Jurkat, Clone E6-1 (cell line): ENCODE measurements around the gene NTSR1. TPM values are rescaled to one million over a fixed set of nuclear protein-coding genes. Genes with fewer than 3 reads are reported as not detected.

Experiments
- DNase-seq: peaks from one replicate; pipeline ENCODE4 v3.0.0-alpha.2; 2011; ENCODE audit warnings: low read depth, low spot score
- H3K4me3 ChIP-seq: 2 replicates; pipeline ENCODE4 v1.5.1; 2011; ENCODE audit warnings: mild to moderate bottlenecking, low read length, control low read depth, moderate library complexity
- polyA plus RNA-seq: library from polyadenylated mRNA; unstranded; fragments of >200 nt; gene quantifications from one replicate; pipeline ENCODE4 v1.2.1, GENCODE V29; 2012; ENCODE audit warnings: missing spikeins; ENCODE audit not compliant: insufficient read length, insufficient read depth

Gene NTSR1
- polyA plus RNA-seq: not detected

DNA sequence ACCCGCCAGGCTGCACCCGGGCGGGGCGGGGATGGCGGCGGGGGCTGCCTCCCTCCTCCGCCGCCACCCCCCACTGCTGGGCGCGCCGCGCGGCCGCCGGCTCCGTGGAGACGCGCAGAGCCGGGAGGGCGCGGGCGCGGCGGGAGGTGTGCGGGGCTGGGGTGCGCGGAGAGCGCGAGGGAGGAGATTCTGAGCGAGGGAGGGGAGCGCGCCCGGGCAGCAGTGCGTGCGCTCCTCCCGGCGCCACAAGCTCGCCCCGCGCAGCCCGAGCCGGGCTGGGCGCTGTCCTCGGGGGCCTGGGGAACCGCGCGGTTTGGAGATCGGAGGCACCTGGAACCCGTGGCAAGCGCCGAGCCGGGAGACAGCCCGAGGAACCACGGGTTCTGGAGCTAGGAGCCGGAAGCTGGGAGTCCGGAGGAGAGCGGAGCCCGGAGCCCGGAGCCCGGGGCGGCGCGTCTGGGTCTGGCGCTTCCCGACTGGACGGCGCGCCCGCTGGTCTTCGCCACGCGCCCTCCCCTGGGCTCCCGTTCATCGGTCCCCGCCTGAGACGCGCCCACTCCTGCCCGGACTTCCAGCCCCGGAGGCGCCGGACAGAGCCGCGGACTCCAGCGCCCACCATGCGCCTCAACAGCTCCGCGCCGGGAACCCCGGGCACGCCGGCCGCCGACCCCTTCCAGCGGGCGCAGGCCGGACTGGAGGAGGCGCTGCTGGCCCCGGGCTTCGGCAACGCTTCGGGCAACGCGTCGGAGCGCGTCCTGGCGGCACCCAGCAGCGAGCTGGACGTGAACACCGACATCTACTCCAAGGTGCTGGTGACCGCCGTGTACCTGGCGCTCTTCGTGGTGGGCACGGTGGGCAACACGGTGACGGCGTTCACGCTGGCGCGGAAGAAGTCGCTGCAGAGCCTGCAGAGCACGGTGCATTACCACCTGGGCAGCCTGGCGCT is at the start of gene NTSR1:
Gene NTSR1, plus strand, starts transcription at position 246 of the 946 bp plus-strand sequence. Its CDS starts 372 bp downstream, at position 618.
- H3K4me3 ChIP-seq: no peak within 1 kb of the TSS
- no peak for DNase-seq

GRCh38 chr20:62659488-62660239 is 49.0 kb upstream of the NTSR1 start:
- H3K4me3 ChIP-seq: no peak overlapping the region
- DNase-seq: no peak

DNA sequence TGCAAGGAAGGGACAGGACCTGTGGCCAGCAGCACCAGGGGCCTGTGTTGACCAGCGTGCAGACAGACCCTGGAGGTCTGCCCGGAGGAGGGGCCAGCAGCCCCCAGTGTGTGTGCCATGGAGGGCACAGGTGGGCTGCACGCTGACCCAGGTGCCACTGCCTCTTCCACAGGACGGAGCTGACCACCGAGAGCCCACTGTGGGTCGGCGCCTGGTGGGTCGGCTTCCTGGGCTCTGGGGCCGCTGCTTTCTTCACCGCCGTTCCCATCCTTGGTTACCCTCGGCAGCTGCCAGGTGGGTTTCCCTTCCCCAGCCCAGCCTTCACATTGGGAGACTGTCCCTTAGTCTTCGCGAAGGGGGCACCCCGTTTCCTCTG is 48.4 kb upstream of the NTSR1 start:
- H3K4me3 ChIP-seq: no peak overlapping the region
- DNase-seq: no peak

GRCh38 chr20:62660768-62661167 is 47.9 kb upstream of the NTSR1 start:
- no peak for DNase-seq
- no peak overlapping the region for H3K4me3 ChIP-seq

GRCh38 chr20:62661647-62662046 is 47.0 kb upstream of the NTSR1 start:
- H3K4me3 ChIP-seq: no peak overlapping the region
- no peak for DNase-seq

DNA sequence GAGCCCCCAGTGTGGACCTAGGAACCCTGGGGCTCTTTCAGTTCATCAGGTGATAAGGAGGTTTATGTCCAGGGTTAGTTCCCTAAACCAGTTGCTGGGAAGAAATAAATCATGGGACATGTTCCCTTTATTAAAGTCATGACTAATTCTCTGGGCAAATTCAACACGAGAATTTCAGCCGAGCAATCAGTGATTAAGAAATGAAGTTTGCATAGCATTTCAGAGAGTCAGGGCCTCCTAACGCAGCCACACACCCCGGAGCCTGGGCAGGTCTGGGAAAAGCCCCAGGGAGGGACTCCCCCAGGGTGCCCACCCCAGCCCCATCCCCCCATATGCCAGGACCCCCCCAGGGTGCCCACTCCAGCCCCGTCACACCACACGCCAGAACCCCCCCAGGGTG is 46.2 kb upstream of the NTSR1 start:
- DNase-seq: no peak
- no peak overlapping the region for H3K4me3 ChIP-seq

- H3K4me3 ChIP-seq: no peak overlapping the region
- DNase-seq: no peak
Observed at GRCh38 chr20:62663145-62664018, 45.3 kb upstream of the NTSR1 start.

DNA sequence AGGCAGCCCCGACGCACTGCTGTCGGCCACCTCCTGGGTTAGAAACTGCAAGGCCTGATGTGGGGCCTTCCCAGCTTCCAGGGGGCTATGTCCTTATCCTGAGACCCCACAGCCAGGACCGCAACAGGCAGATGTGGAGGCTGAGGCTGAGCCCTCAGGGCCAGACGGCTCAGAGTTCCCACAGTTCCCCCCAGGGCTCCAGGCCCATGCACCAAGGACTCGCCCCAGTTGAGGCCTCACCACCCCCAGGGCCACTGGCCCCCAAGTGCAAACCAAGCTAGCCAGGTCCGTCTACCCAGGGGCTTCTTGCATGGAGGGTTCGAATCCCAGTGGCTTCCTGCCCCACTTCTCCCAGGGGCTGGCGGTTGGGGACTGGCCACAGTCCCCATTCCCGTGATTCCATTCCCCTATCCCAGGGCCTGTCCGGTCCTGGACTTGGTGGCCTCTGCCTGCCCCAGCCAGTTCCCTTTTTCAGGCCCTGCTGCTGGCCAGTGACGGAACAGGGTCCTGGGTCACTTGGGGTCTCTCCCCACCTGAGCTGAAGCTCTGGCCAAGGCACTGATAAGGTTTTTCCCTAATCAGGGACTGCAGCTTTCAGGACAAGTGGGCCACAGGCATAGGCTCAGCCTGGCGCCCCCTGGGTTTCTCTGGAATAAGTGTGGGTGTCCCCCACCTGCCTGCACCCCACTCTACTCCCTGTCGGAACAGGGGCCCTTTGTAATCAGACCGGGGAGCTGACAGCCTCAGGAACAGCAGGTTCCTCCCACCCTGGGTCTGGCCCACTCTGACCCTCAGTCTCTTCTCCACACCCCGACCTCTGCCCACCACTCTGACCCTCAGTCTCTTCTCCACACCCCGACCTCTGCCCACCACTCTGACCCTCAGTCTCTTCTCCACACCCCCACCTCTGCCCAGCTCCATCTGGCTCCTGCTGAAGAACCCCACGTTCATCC is 44.3 kb upstream of the NTSR1 start:
- no peak for DNase-seq
- no peak overlapping the region for H3K4me3 ChIP-seq

DNA sequence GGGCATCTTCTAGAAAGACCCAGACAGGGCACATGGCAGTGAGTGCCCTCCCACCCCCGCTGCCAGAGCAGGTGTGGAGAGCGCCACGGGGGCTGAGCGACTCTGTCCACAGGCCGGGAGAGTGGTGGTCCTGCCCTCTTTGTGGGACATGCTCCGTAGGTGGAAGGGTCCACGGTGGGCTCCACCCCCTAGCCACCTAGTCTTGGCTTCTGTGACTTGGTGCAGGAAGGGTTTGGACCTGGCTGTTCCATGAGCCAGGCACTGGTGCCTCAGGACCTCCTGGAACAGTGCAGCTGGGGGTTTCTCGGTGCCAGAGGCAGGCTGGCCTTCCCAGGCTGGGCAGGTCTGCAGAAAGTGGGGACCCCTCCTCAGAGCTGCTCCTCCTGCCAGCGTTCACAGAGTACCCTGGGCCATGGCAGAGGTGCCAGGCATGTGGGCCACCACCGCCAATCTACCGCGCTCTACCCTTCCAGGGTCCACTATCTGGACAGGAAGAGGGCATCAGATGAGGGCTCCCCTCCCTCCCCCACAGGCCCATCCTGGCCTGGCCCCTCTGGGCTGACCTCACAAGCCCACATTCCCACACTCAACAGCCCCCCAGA is 43.4 kb upstream of the NTSR1 start:
- DNase-seq: no peak
- H3K4me3 ChIP-seq: no peak overlapping the region

DNA sequence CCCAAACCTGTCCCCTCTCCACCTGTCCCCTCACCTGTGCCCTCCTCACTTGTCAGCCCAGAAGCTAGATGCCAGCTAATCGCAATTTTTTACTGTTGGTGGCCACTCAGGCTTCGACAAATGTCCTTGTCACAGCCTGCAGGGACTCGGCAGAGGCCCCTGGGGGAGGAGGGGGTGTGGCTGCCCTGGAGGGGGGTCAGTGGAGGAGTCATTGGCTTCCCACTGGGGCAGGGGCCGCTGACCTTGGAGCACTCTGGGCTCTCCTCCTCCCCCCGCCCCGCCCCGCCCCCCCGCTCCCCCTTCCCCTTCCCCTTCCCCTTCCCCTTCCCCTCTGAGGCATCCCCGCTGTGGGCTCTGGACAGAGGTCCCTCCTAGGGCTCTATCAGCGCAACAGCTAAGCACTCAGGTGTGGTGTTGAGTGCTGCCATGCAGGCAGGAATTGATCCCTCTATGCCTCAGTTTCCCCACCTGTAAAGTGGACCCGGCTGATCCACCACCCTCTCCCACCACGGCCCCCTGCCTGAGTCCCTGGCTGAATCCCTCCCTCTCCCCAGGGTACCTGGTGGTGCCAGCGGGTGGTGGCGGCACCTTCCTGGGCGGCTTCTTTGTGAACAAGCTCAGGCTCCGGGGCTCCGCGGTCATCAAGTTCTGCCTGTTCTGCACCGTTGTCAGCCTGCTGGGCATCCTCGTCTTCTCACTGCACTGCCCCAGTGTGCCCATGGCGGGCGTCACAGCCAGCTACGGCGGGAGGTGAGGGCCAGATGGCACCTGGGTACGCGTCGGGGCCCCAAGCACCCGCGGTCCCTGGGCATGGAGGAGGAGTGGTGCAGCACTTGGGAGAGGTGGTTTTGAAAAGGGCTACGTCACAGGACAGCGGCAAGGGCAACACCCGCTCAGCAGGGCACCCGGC is 42.6 kb upstream of the NTSR1 start:
- H3K4me3 ChIP-seq: no peak overlapping the region
- no peak for DNase-seq

DNA sequence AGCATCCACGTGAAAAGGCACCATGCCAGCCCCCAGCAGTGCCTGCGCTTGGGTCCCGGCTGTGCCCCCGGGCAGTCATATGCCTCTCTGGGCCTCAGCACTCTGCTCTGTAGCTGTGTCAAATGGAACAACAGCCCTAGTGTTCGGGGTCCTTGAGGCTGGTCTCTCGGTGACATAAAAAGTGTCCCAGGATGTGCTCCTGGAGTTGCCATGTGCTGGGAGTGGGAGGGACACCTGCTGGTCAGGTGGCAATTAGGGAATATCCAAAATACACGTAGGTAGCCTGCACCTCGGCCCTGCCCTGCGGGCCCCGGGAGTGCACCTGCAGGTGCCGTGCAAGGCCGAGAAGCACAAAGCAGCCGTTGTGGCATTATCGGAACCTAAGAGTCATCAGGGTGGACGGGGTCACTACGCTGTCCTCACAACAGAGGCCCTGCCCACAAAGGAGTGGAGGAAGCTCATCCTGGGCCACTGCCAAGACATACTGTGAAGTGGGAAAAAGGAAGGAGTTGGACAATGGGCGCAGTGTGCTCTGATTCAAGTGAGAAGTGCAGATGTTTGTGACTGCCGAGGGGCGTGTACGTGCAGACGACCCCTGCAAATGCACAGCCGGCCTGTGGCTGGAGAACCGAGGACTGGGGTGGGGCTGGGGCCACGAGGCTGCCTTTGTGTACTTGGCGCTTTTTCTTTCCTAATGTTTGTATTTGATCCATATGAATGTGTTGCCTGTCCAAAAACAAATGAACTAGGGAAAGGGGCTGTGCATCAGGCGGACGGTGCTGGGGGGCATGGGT is 41.7 kb upstream of the NTSR1 start:
- no peak overlapping the region for H3K4me3 ChIP-seq
- no peak for DNase-seq

DNA sequence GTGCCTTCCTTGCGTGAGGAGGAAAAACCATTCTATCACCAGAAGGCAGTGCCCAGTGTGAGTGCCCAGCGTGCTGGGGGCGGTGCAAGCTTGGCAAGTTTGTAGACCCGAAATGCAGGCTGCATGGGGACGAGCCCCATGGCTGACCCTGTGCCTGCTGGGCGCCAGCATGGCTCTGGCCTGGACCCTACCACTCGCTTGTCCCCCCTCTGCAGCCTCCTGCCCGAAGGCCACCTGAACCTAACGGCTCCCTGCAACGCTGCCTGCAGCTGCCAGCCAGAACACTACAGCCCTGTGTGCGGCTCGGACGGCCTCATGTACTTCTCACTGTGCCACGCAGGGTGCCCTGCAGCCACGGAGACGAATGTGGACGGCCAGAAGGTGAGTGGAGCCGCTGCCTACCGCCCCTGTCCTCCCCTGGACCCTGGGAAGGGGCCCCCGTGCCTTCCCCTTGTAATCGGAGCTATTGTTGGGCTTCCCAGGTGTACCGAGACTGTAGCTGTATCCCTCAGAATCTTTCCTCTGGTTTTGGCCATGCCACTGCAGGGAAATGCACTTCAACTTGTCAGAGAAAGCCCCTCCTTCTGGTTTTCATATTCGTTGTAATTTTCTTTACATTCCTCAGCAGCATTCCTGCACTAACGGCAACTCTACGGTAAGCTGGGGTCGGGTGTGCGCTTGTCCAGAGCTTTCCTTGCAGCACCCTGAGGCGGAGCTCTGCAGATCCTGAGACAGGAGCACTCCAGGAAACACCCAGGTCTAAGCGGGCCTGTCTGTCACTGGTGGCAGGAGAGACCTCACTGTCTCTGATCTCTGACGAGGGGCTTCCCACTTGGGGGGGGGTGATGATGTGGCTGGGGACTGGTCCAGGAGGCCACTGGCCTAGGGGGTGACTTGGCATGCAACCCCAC is 40.9 kb upstream of the NTSR1 start:
- DNase-seq: no peak
- no peak overlapping the region for H3K4me3 ChIP-seq

DNA sequence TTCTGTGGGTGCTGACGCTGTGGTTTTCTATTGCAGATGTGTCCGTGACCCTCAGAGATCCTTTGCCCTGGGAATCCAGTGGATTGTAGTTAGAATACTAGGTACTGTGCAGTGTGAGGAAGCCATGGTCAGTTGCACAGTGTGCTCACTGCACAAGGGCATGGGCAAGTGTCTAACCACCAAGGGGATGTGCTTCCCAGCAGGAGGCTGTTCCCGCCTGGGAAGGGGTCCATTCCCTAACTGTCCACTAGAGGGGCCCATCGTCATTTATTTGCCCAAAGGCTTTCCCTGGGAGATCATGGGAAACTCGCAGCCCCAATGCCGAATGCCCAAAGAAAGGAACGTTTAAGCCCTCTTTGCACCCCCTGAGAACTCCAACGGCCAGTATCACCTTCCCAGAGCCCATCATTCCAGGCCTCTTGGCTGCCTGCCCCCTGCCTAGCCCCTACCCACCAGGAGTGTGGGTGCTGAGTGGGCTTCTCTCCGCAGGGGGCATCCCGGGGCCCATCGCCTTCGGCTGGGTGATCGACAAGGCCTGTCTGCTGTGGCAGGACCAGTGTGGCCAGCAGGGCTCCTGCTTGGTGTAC is 40.1 kb upstream of the NTSR1 start:
- peak; percentile 17 for DNase-seq

DNA sequence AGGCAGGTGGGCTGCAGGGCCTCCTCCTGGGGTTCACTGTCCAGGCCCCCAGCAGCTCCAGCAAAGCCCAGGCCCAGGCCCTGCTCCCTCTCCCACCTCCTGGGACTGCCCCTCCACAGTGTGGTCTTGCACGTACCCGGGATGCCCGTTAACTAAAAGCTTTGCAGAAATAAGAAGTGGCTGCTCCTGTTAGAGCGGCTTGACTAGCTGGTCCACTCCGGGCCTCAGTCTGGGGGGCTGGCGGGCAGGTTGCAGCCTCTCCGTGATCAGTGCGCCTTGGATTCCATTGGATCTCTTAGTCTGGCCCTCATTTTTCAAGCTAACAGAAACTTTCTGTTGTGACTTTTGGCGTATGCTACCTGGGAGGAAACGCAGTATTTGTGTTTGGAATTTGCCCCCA is 39.4 kb upstream of the NTSR1 start:
- H3K4me3 ChIP-seq: no peak overlapping the region
- no peak for DNase-seq

More for the DNA sequence above, 40.1 kb upstream of the NTSR1 start:
- H3K4me3 ChIP-seq: no peak overlapping the region

DNA sequence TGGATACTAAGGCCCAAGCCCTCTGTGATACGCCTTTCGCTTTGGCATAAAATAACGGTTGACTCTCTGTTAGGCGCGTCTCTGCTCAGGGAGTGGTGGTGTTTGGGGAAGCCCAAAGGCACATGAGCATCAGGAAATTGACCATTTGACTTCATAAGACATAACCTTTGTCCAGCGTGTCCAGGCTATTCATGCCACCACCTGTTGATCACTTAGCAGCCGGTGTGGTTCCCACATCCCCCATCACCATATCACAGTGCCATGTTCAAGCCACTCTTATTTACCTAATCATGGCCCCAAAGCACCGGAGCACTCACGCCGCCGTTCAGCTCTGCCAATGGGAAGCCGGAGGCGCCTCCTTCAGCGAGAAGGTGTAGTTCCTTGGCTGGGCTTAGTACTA is 38.5 kb upstream of the NTSR1 start:
- no peak overlapping the region for H3K4me3 ChIP-seq
- no peak for DNase-seq
